ENCODE data around the gene FKBP2. TPM values are rescaled to one million over a fixed set of nuclear protein-coding genes. Genes with fewer than 3 reads are reported as not detected.

Gene FKBP2
- polyA plus RNA-seq, 1 donor (not counting 4 experiments of a cell fraction or from before 2014, with no cell fraction given) = 40.3 TPM

- no peak overlapping the region for H3K4me2 ChIP-seq (ENCODE audit: control insufficient read depth, extremely low read depth, insufficient read depth, low read depth, low read length)
- H3K36me3 ChIP-seq (ENCODE audit: control insufficient read depth in 2 of 2, extremely low read depth in 1 of 2, insufficient read depth in 2 of 2, low read length in 2 of 2) = peaks cover 35 to 55% of the 10 kb centered on the region in 2 experiments
- no peaks in the 10 kb centered on the region for H3K4me1 ChIP-seq (ENCODE audit: control insufficient read depth, extremely low read depth, insufficient read depth, low read length)
- no peaks in the 10 kb centered on the region for H3K9me3 ChIP-seq (ENCODE audit: control insufficient read depth, low read depth, low read length)
- no peak overlapping the region for H3K4me3 ChIP-seq (ENCODE audit: control insufficient read depth in 2 of 3, extremely low read depth in 1 of 3, insufficient read depth in 2 of 3, low read depth in 1 of 3, low read length in 3 of 3)
- dilution Hi-C loops (cut with MboI; ENCODE audit: extremely low pct_ligation_motif_present, low sequenced_read_pairs) = no loop called here
- H4K20me1 ChIP-seq (ENCODE audit: control insufficient read depth, extremely low read depth, insufficient read depth, low read length) = peaks cover 17% of the 10 kb centered on the region
- TF ChIP-seq EZH2 (IDR thresholded peaks at IDR 0.05; ENCODE audit: low read length) (no peak), CTCF (optimal IDR thresholded peaks at IDR 0.05 in 1 of 3, IDR thresholded peaks at IDR 0.05 in 1 of 3, conservative IDR thresholded peaks at IDR 0.05 in 1 of 3; ENCODE audit: extremely low read depth in 1 of 3, insufficient read depth in 2 of 3, low read length in 3 of 3) (no peak)
- H3K9ac ChIP-seq (ENCODE audit: control insufficient read depth, extremely low read depth, insufficient read depth, low read length) = no peak overlapping the region
- no peaks in the 10 kb centered on the region for H3K27me3 ChIP-seq (ENCODE audit: control insufficient read depth, extremely low read depth, insufficient read depth, low read length)
- no peak overlapping the region for H3K27ac ChIP-seq (ENCODE audit: control insufficient read depth, insufficient read depth, low read length)
- no peak for FAIRE-seq
- no peak for DNase-seq (ENCODE audit: low read depth, low spot score)
- H3K9me1 ChIP-seq (ENCODE audit: control insufficient read depth, extremely low read depth, insufficient read depth, low read length) = no peaks in the 10 kb centered on the region
- no peak overlapping the region for H2AFZ ChIP-seq (ENCODE audit: control insufficient read depth, low read length)
- H3K79me2 ChIP-seq (ENCODE audit: control insufficient read depth, insufficient read depth, low read length) = no peaks in the 10 kb centered on the region
Observed at GRCh38 chr11:64203421-64204079, 37.3 kb upstream of the FKBP2 start.

GRCh38 chr11:64204080-64204440, 36.8 kb upstream of the FKBP2 start:
- DNase-seq (ENCODE audit: low read depth, low spot score) (no peak), FAIRE-seq (no peak)
- Histone ChIP-seq H4K20me1 (ENCODE audit: control insufficient read depth, extremely low read depth, insufficient read depth, low read length) (peaks cover 17% of the 10 kb centered on the region), H3K9ac (ENCODE audit: control insufficient read depth, extremely low read depth, insufficient read depth, low read length) (no peak overlapping the region), H3K36me3 (ENCODE audit: control insufficient read depth in 2 of 2, extremely low read depth in 1 of 2, insufficient read depth in 2 of 2, low read length in 2 of 2) (peaks cover 35 to 52% of the 10 kb centered on the region in 2 experiments), H3K9me1 (ENCODE audit: control insufficient read depth, extremely low read depth, insufficient read depth, low read length) (no peaks in the 10 kb centered on the region), H3K4me1 (ENCODE audit: control insufficient read depth, extremely low read depth, insufficient read depth, low read length) (no peaks in the 10 kb centered on the region), H3K4me3 (ENCODE audit: control insufficient read depth in 2 of 3, extremely low read depth in 1 of 3, insufficient read depth in 2 of 3, low read depth in 1 of 3, low read length in 3 of 3) (no peak overlapping the region), H3K79me2 (ENCODE audit: control insufficient read depth, insufficient read depth, low read length) (no peaks in the 10 kb centered on the region), H3K27ac (ENCODE audit: control insufficient read depth, insufficient read depth, low read length) (no peak overlapping the region), H3K4me2 (ENCODE audit: control insufficient read depth, extremely low read depth, insufficient read depth, low read depth, low read length) (no peak overlapping the region), H2AFZ (ENCODE audit: control insufficient read depth, low read length) (no peak overlapping the region), H3K27me3 (ENCODE audit: control insufficient read depth, extremely low read depth, insufficient read depth, low read length) (no peaks in the 10 kb centered on the region), H3K9me3 (ENCODE audit: control insufficient read depth, low read depth, low read length) (no peaks in the 10 kb centered on the region)
- no peak for TF ChIP-seq CTCF (optimal IDR thresholded peaks at IDR 0.05 in 1 of 3, IDR thresholded peaks at IDR 0.05 in 1 of 3, conservative IDR thresholded peaks at IDR 0.05 in 1 of 3; ENCODE audit: extremely low read depth in 1 of 3, insufficient read depth in 2 of 3, low read length in 3 of 3)
- TF ChIP-seq EZH2 (IDR thresholded peaks at IDR 0.05; ENCODE audit: low read length) = no peak
- dilution Hi-C loops (cut with MboI; ENCODE audit: extremely low pct_ligation_motif_present, low sequenced_read_pairs) = no loop called here

Measured in keratinocyte (primary cell).